Caco-2 (cell line): ENCODE measurements around the gene P2RX2. TPM values are rescaled to one million over a fixed set of nuclear protein-coding genes. Genes with fewer than 3 reads are reported as not detected.

ENCODE experiments used
- BruUV-seq: library from RNA; stranded (reverse); fragments of 400-500 nt; replicated peaks from 2 replicates; lab custom pipeline; 2021; lab: Mats Ljungman, UMichigan
- CTCF ChIA-PET: fragments of 300-600 bp; sonication (Branson Sonifier 250); formaldehyde crosslinking; loops from one replicate; lab custom pipeline; 2022; ENCODE audit warnings: antibody characterized with exemption; lab: Charles Lee
- POLR2A ChIA-PET: fragments of 300-600 bp; sonication (Branson Sonifier 250); formaldehyde crosslinking; loops from one replicate; lab custom pipeline; 2022; ENCODE audit warnings: antibody characterized with exemption; lab: Charles Lee
- DNase-seq, 2 experiments: peaks; one replicate each; pipeline versions ENCODE4 v3.0.0 to v3.0.0-alpha.2; 2020 to 2022
- H3K27me3 ChIP-seq: replicated peaks from 2 replicates; pipeline ENCODE4 v1.6.0; 2011; ENCODE audit warnings: low read length; ENCODE audit not compliant: control insufficient read depth, insufficient read depth
- H3K36me3 ChIP-seq: 2 replicates; pipeline ENCODE4 v1.5.1; 2011; ENCODE audit warnings: low read length; ENCODE audit not compliant: control insufficient read depth, insufficient read depth
- H3K4me1 ChIP-seq: fragments of 250-450 bp; sonication (Bioruptor Pico); 2 replicates; pipeline ENCODE4 v1.5.1; 2020; ENCODE audit warnings: mild to moderate bottlenecking
- H3K4me3 ChIP-seq: 2 replicates; pipeline ENCODE4 v1.5.1; 2011; ENCODE audit warnings: low read depth, mild to moderate bottlenecking, control low read depth, low read length
- H3K9me3 ChIP-seq: fragments of 250-450 bp; sonication (Bioruptor Pico); 2 replicates; pipeline ENCODE4 v1.5.1; 2020; ENCODE audit warnings: mild to moderate bottlenecking, moderate library complexity
- H3K27ac Mint-ChIP-seq: one replicate; pipeline ENCODE4 v1.8.0; 2022; ENCODE audit warnings: mixed read lengths; ENCODE audit not compliant: unreplicated experiment
- H3K27me3 Mint-ChIP-seq: one replicate; pipeline ENCODE4 v1.8.0; 2022; ENCODE audit warnings: mixed read lengths; ENCODE audit not compliant: insufficient read depth, unreplicated experiment
- H3K36me3 Mint-ChIP-seq: one replicate; pipeline ENCODE4 v1.8.0; 2022; ENCODE audit warnings: mild to moderate bottlenecking, mixed read lengths; ENCODE audit not compliant: insufficient read depth, unreplicated experiment
- H3K4me1 Mint-ChIP-seq: one replicate; pipeline ENCODE4 v1.8.0; 2022; ENCODE audit warnings: low read depth, mixed read lengths; ENCODE audit not compliant: unreplicated experiment
- H3K4me3 Mint-ChIP-seq: one replicate; pipeline ENCODE4 v1.8.0; 2022; ENCODE audit warnings: mild to moderate bottlenecking, moderate library complexity, mixed read lengths; ENCODE audit not compliant: unreplicated experiment
- H3K9me3 Mint-ChIP-seq: one replicate; pipeline ENCODE4 v1.8.0; 2022; ENCODE audit warnings: mixed read lengths; ENCODE audit not compliant: unreplicated experiment
- intact Hi-C: fragments of 100-400 bp; cut with micrococcal nuclease; formaldehyde crosslinking; loops from one replicate; pipeline ENCODE4 v1.10.0; 2022; ENCODE audit not compliant: unreplicated experiment
- total RNA-seq: library from RNA; stranded (reverse); gene quantifications from 2 replicates; pipeline ENCODE4 v1.2.3, GENCODE V29; 2022
- TF ChIP-seq, protein P1 (sequence below), 2 experiments: fragments of 200-600 bp in 1 of 2; IDR thresholded peaks; 1 replicate in 1 of 2; 2 replicates in 1 of 2; pipeline versions ENCODE4 v1.5.1 to v1.8.0; 2011 to 2022; ENCODE audit warnings: antibody characterized with exemption in 1 of 2, control low read depth in 1 of 2, inconsistent platforms in 1 of 2, low read depth in 1 of 2, low read length in 1 of 2, mild to moderate bottlenecking in 1 of 2, moderate library complexity in 1 of 2; ENCODE audit not compliant: insufficient read depth in 1 of 2, severe bottlenecking in 1 of 2, unreplicated experiment in 1 of 2

P2RX2 gene
- total RNA-seq, 1 experiment from 2014 or later, result not detected

DNA sequence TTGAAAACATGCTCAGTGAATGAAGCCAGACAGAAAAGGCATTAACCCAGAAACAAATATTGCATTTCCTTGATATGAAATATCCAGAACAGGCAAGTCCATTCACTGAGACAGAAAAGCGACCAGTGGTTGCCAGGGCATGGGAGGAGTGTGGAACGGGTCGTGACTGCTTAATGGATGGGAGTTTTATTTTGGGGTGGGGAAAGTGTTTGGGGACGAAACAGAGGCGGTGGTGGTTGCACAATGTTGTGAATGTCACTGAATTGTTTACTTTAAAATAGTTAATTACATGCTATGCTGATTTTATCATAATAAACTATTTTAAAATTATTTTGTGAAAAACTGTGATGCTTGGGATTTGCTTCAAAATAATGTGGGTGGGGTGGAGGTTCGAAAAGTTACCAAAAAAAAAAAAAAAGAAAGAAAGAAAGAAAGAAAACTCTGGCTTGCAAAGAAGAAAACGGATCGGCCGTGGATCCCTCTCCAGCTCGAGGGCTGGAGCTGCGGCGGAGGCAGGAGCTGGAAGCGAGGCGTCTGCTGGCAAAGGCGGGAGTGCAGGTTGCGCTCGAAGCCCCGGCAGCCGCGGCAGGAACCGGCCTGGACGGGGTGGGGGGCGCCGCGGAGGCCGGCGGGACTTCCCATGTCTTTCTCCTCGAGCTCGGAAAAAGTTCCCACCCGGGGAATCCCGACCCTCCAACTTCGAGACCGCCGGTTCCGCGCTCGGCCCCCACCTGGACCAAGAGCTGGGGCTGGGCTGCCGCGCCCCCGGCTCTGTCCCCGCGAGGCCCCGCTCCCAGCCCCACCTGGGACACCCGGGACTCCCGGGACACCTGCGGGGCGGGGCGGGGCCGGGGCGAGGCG lies 524 bp upstream of the P2RX2 start:
- Histone ChIP-seq H3K4me1 (peaks cover 8% of the 10 kb centered on the region), H3K9me3 (peaks cover 19% of the 10 kb centered on the region), H3K4me3 (no peak overlapping the region), H3K36me3 (no peaks in the 10 kb centered on the region), H3K27me3 (no peaks in the 10 kb centered on the region)
- peak overlapping the region; percentile 5 for H3K4me3 Mint-ChIP-seq
- ChIA-PET CTCF (no interaction called here), POLR2A (interaction anchor here (0.6 kb wide), 1 partner anchor 19 kb away, joined by 3 read pairs; no protein-coding TSS in a partner anchor)
- intact Hi-C loops, result no loop called here
- H3K27me3 Mint-ChIP-seq, result peaks cover 2% of the 10 kb centered on the region
- peaks cover 13% of the 10 kb centered on the region for H3K4me1 Mint-ChIP-seq
- H3K9me3 Mint-ChIP-seq, result no peaks in the 10 kb centered on the region
- no peak for DNase-seq
- H3K36me3 Mint-ChIP-seq, result peaks cover 50% of the 10 kb centered on the region
- BruUV-seq, result TSS peak; percentile 30
- H3K27ac Mint-ChIP-seq, result no peak overlapping the region
- TF ChIP-seq, protein P1, sequence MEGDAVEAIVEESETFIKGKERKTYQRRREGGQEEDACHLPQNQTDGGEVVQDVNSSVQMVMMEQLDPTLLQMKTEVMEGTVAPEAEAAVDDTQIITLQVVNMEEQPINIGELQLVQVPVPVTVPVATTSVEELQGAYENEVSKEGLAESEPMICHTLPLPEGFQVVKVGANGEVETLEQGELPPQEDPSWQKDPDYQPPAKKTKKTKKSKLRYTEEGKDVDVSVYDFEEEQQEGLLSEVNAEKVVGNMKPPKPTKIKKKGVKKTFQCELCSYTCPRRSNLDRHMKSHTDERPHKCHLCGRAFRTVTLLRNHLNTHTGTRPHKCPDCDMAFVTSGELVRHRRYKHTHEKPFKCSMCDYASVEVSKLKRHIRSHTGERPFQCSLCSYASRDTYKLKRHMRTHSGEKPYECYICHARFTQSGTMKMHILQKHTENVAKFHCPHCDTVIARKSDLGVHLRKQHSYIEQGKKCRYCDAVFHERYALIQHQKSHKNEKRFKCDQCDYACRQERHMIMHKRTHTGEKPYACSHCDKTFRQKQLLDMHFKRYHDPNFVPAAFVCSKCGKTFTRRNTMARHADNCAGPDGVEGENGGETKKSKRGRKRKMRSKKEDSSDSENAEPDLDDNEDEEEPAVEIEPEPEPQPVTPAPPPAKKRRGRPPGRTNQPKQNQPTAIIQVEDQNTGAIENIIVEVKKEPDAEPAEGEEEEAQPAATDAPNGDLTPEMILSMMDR (IDR thresholded peaks at IDR 0.05; ENCODE audit: insufficient read depth in 1 of 2, low read depth in 1 of 2, low read length in 1 of 2, severe bottlenecking in 1 of 2, unreplicated experiment in 1 of 2), result no peak

DNA sequence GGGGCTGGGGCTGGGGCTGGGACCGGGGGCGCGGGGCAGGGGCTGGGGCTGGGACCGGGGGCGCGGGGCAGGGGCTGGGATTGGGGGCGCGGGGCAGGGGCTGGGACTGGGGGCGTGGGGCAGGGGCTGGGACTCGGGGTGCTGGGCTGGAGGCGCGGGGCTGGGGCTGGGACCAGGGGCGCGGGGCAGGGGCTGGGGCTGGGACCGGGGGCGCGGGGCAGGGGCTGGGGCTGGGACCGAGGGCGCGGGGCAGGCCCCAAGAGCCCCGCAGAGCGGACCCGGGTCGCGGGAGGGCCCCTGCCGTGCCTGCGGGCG lies 452 bp downstream of the P2RX2 start:
- H3K9me3 ChIP-seq, result peaks cover 19% of the 10 kb centered on the region
- intact Hi-C loops, result no loop called here
- CTCF ChIA-PET, result no interaction called here
- Mint-ChIP-seq H3K36me3 (peaks cover 57% of the 10 kb centered on the region), H3K27me3 (peaks cover 2% of the 10 kb centered on the region), H3K4me1 (peaks cover 20% of the 10 kb centered on the region), H3K4me3 (no peak overlapping the region), H3K9me3 (no peaks in the 10 kb centered on the region), H3K27ac (no peak overlapping the region)
- H3K27me3 ChIP-seq, result no peaks in the 10 kb centered on the region
- no TSS peak for BruUV-seq
- TF ChIP-seq, protein P1 (IDR thresholded peaks at IDR 0.05; ENCODE audit: insufficient read depth in 1 of 2, low read depth in 1 of 2, low read length in 1 of 2, severe bottlenecking in 1 of 2, unreplicated experiment in 1 of 2), result no peak
- no peaks in the 10 kb centered on the region; the same call in 1 of the 2 replicates for H3K36me3 ChIP-seq
- POLR2A ChIA-PET, result interaction anchor here (0.6 kb wide), 1 partner anchor 20 kb away, joined by 3 read pairs; no protein-coding TSS in a partner anchor
- peaks cover 16% of the 10 kb centered on the region for H3K4me1 ChIP-seq
- no peak overlapping the region for H3K4me3 ChIP-seq
- no peak for DNase-seq

DNA sequence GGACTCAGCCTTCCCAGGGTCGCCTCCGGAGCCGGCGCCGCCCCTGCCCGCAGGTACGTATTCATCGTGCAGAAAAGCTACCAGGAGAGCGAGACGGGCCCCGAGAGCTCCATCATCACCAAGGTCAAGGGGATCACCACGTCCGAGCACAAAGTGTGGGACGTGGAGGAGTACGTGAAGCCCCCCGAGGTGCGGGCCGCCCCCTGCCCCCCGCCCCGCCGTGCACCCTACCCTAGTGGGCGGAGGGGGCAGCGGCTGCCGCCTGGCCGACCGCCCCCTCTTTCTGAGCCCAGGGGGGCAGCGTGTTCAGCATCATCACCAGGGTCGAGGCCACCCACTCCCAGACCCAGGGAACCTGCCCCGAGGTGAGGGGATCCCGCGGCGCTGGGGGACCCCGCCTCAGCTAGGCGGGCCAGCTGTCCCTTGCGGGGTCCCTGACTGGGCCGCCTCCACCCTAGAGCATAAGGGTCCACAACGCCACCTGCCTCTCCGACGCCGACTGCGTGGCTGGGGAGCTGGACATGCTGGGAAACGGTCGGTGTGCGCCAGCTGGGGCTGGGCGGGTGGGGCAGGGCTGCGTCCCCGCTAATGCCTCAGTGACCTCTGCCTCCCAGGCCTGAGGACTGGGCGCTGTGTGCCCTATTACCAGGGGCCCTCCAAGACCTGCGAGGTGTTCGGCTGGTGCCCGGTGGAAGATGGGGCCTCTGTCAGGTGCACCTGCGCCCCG lies 973 bp downstream of the P2RX2 start:
- Mint-ChIP-seq H3K36me3 (peaks cover 59% of the 10 kb centered on the region), H3K27me3 (peaks cover 2% of the 10 kb centered on the region), H3K9me3 (no peaks in the 10 kb centered on the region), H3K4me3 (no peak overlapping the region), H3K4me1 (peaks cover 20% of the 10 kb centered on the region), H3K27ac (no peak overlapping the region)
- no peaks in the 10 kb centered on the region for H3K27me3 ChIP-seq
- no peak for DNase-seq
- BruUV-seq, result no TSS peak
- H3K4me3 ChIP-seq, result no peak overlapping the region
- peaks cover 19% of the 10 kb centered on the region for H3K9me3 ChIP-seq
- TF ChIP-seq, protein P1 (IDR thresholded peaks at IDR 0.05; ENCODE audit: insufficient read depth in 1 of 2, low read depth in 1 of 2, low read length in 1 of 2, severe bottlenecking in 1 of 2, unreplicated experiment in 1 of 2), result no peak
- H3K36me3 ChIP-seq, result peaks cover 2% of the 10 kb centered on the region
- H3K4me1 ChIP-seq, result peaks cover 16% of the 10 kb centered on the region
- intact Hi-C loops, result no loop called here
- ChIA-PET CTCF (no interaction called here), POLR2A (no interaction called here)
